OCI-LY7 (cell line): ENCODE data around the gene TTC7B.

ENCODE experiments used
- CTCF ChIP-seq: fragments of 200-600 bp; sonication (generic); conservative IDR thresholded peaks from 2 replicates; pipeline ENCODE4 v1.5.1; 2014; ENCODE audit warnings: mild to moderate bottlenecking, antibody characterized with exemption, low read length, moderate library complexity, mixed read lengths
- EZH2phosphoT487 ChIP-seq: fragments of 200-600 bp; sonication (generic); IDR thresholded peaks from 2 replicates; pipeline ENCODE4 v1.6.1; 2018; ENCODE audit warnings: low read depth, borderline replicate concordance, mild to moderate bottlenecking, mixed run types, antibody characterized with exemption, low read length, moderate library complexity, mixed read lengths

GRCh38 chr14:90612801-90613200 is 203.4 kb downstream of the TTC7B start:
- TF ChIP-seq CTCF (no peak), EZH2phosphoT487 (no peak)
